ENCODE results near the gene NECAB3.
"Not testable (repeated sequence)": the region's sequence is repeated elsewhere in the genome, so short reads cannot be mapped to it uniquely, and the experiment has no call there.

Gene NECAB3

GRCh38 chr20:33645072-33645358 is 29.2 kb downstream of the NECAB3 start:
- DNase-seq (ENCODE audit: low read depth in 1 of 2, low spot score in 1 of 2): no peak
- TF ChIP-seq JUND (IDR thresholded peaks at IDR 0.05; ENCODE audit: low read depth): no peak
- in situ Hi-C loops (cut with HindIII; ENCODE audit: low pct_unique_long_range_greater_than_20kb, low sequenced_read_pairs): no loop called here

- no peak for TF ChIP-seq JUND (IDR thresholded peaks at IDR 0.05; ENCODE audit: low read depth)
- in situ Hi-C loops (cut with HindIII; ENCODE audit: low pct_unique_long_range_greater_than_20kb, low sequenced_read_pairs): no loop called here
- DNase-seq (ENCODE audit: low read depth in 1 of 2, low spot score in 1 of 2): no peak
Observed at GRCh38 chr20:33644313-33645071, 29.7 kb downstream of the NECAB3 start.

- DNase-seq (ENCODE audit: low read depth in 1 of 2, low spot score in 1 of 2): no peak
- TF ChIP-seq JUND (IDR thresholded peaks at IDR 0.05; ENCODE audit: low read depth): no peak
- in situ Hi-C loops (cut with HindIII; ENCODE audit: low pct_unique_long_range_greater_than_20kb, low sequenced_read_pairs): no loop called here
Observed at GRCh38 chr20:33640287-33640686, 33.9 kb downstream of the NECAB3 start.

GRCh38 chr20:33636776-33637175 is 37.5 kb downstream of the NECAB3 start:
- in situ Hi-C loops (cut with HindIII; ENCODE audit: low pct_unique_long_range_greater_than_20kb, low sequenced_read_pairs): no loop called here
- TF ChIP-seq JUND (IDR thresholded peaks at IDR 0.05; ENCODE audit: low read depth): no peak
- DNase-seq (ENCODE audit: low read depth in 1 of 2, low spot score in 1 of 2): no peak

GRCh38 chr20:33635341-33635740 is 38.9 kb downstream of the NECAB3 start:
- in situ Hi-C loops (cut with HindIII; ENCODE audit: low pct_unique_long_range_greater_than_20kb, low sequenced_read_pairs): no loop called here
- TF ChIP-seq JUND (IDR thresholded peaks at IDR 0.05; ENCODE audit: low read depth): no peak
- no peak for DNase-seq (ENCODE audit: low read depth in 1 of 2, low spot score in 1 of 2)

GRCh38 chr20:33631910-33632309 is 42.3 kb downstream of the NECAB3 start:
- DNase-seq (ENCODE audit: low read depth in 1 of 2, low spot score in 1 of 2); in situ Hi-C loops (cut with HindIII; ENCODE audit: low pct_unique_long_range_greater_than_20kb, low sequenced_read_pairs): not testable (repeated sequence)

GRCh38 chr20:33630507-33630906 is 43.7 kb downstream of the NECAB3 start:
- no peak for TF ChIP-seq JUND (IDR thresholded peaks at IDR 0.05; ENCODE audit: low read depth)
- in situ Hi-C loops (cut with HindIII; ENCODE audit: low pct_unique_long_range_greater_than_20kb, low sequenced_read_pairs): no loop called here
- no peak for DNase-seq (ENCODE audit: low read depth in 1 of 2, low spot score in 1 of 2)

- in situ Hi-C loops (cut with HindIII; ENCODE audit: low pct_unique_long_range_greater_than_20kb, low sequenced_read_pairs): no loop called here
- TF ChIP-seq JUND (IDR thresholded peaks at IDR 0.05; ENCODE audit: low read depth): no peak
- DNase-seq (ENCODE audit: low read depth in 1 of 2, low spot score in 1 of 2): no peak
Observed at GRCh38 chr20:33629979-33630378, 44.2 kb downstream of the NECAB3 start.

GRCh38 chr20:33629533-33629932 is 44.7 kb downstream of the NECAB3 start:
- no peak for DNase-seq (ENCODE audit: low read depth in 1 of 2, low spot score in 1 of 2)
- in situ Hi-C loops (cut with HindIII; ENCODE audit: low pct_unique_long_range_greater_than_20kb, low sequenced_read_pairs): no loop called here
- no peak for TF ChIP-seq JUND (IDR thresholded peaks at IDR 0.05; ENCODE audit: low read depth)

- no peak for TF ChIP-seq JUND (IDR thresholded peaks at IDR 0.05; ENCODE audit: low read depth)
- no peak for DNase-seq (ENCODE audit: low read depth in 1 of 2, low spot score in 1 of 2)
- in situ Hi-C loops (cut with HindIII; ENCODE audit: low pct_unique_long_range_greater_than_20kb, low sequenced_read_pairs): no loop called here
Observed at GRCh38 chr20:33627577-33628216, 46.5 kb downstream of the NECAB3 start.

- in situ Hi-C loops (cut with HindIII; ENCODE audit: low pct_unique_long_range_greater_than_20kb, low sequenced_read_pairs): no loop called here
- TF ChIP-seq JUND (IDR thresholded peaks at IDR 0.05; ENCODE audit: low read depth): no peak
- DNase-seq (ENCODE audit: low read depth in 1 of 2, low spot score in 1 of 2): no peak
Observed at GRCh38 chr20:33626190-33626589, 48.0 kb downstream of the NECAB3 start.

GRCh38 chr20:33624399-33624798 is 49.8 kb downstream of the NECAB3 start:
- DNase-seq (ENCODE audit: low read depth in 1 of 2, low spot score in 1 of 2): no peak
- in situ Hi-C loops (cut with HindIII; ENCODE audit: low pct_unique_long_range_greater_than_20kb, low sequenced_read_pairs): no loop called here
- TF ChIP-seq JUND (IDR thresholded peaks at IDR 0.05; ENCODE audit: low read depth): no peak

- in situ Hi-C loops (cut with HindIII; ENCODE audit: low pct_unique_long_range_greater_than_20kb, low sequenced_read_pairs): no loop called here
- no peak for TF ChIP-seq JUND (IDR thresholded peaks at IDR 0.05; ENCODE audit: low read depth)
- no peak for DNase-seq (ENCODE audit: low read depth in 1 of 2, low spot score in 1 of 2)
Observed at GRCh38 chr20:33622705-33623365, 51.4 kb downstream of the NECAB3 start.

Data from T47D (cell line).